PC-3 (cell line): ENCODE results near the gene SYCN. TPM values are rescaled to one million over a fixed set of nuclear protein-coding genes. Genes with fewer than 3 reads are reported as not detected.

Experiments used
- ATAC-seq: fragments of 200-7000 bp; cut with Tn5 transposase; 2 replicates; pipeline ENCODE4 v1.9.1; 2020; ENCODE audit warnings: mild to moderate bottlenecking, moderate library complexity
- BruUV-seq: library from RNA; stranded (reverse); fragments of 400-500 nt; replicated peaks from 2 replicates; lab custom pipeline; 2021; lab: Mats Ljungman, UMichigan
- CTCF ChIA-PET: fragments of 300-600 bp; sonication (Branson Sonifier 250); formaldehyde crosslinking; loops from one replicate; lab custom pipeline; 2022; ENCODE audit warnings: antibody characterized with exemption; lab: Charles Lee
- POLR2A ChIA-PET: fragments of 300-600 bp; sonication (Branson Sonifier 250); formaldehyde crosslinking; loops from one replicate; lab custom pipeline; 2022; ENCODE audit warnings: antibody characterized with exemption; ENCODE audit not compliant: unreplicated experiment; lab: Charles Lee
- DNase-seq: peaks from one replicate; pipeline ENCODE4 v3.0.0-alpha.2; 2015
- H2AFZ ChIP-seq: fragments of 300-600 bp; sonication (generic); 2 replicates; pipeline ENCODE4 v1.6.0; 2016; ENCODE audit warnings: antibody characterized with exemption, low read length
- H3F3A ChIP-seq: fragments of 300-600 bp; sonication (generic); one replicate; pipeline ENCODE4 v1.6.0; 2017; ENCODE audit warnings: antibody characterized with exemption, low read length, control low read depth, mild to moderate bottlenecking; ENCODE audit not compliant: unreplicated experiment
- H3K27ac ChIP-seq: fragments of 300-600 bp; sonication (generic); 2 replicates; pipeline ENCODE4 v1.5.1; 2016; ENCODE audit warnings: mild to moderate bottlenecking, low read length
- H3K27me3 ChIP-seq: fragments of 300-600 bp; sonication (generic); 2 replicates; pipeline ENCODE4 v1.6.1; 2016; ENCODE audit warnings: low read length, mixed read lengths
- H3K36me3 ChIP-seq: fragments of 300-600 bp; sonication (generic); 2 replicates; pipeline ENCODE4 v1.6.1; 2016; ENCODE audit warnings: low read depth, mixed run types, low read length, mixed read lengths
- H3K4me1 ChIP-seq: fragments of 300-600 bp; sonication (generic); 2 replicates; pipeline ENCODE4 v1.5.1; 2016; ENCODE audit warnings: low read length; ENCODE audit not compliant: insufficient read depth
- H3K4me2 ChIP-seq: fragments of 300-600 bp; sonication (generic); 2 replicates; pipeline ENCODE4 v1.6.0; 2016; ENCODE audit warnings: low read length
- H3K4me3 ChIP-seq: fragments of 300-600 bp; sonication (generic); 2 replicates; pipeline ENCODE4 v1.5.1; 2016; ENCODE audit warnings: mild to moderate bottlenecking, low read length, mixed read lengths
- H3K79me2 ChIP-seq: fragments of 300-600 bp; sonication (generic); 2 replicates; pipeline ENCODE4 v1.6.1; 2017; ENCODE audit warnings: low read length, mixed read lengths
- H3K9ac ChIP-seq: fragments of 300-600 bp; sonication (generic); 2 replicates; pipeline ENCODE4 v1.6.0; 2016; ENCODE audit warnings: mild to moderate bottlenecking, low read length
- H3K9me2 ChIP-seq: fragments of 300-600 bp; sonication (generic); replicated peaks from 2 replicates; pipeline ENCODE4 v1.6.1; 2016; ENCODE audit warnings: mixed run types, low read length, mixed read lengths
- H3K9me3 ChIP-seq: fragments of 300-600 bp; sonication (generic); 2 replicates; pipeline ENCODE4 v1.6.1; 2016; ENCODE audit warnings: low read length, mixed read lengths
- H4K20me1 ChIP-seq: fragments of 300-600 bp; sonication (generic); 2 replicates; pipeline ENCODE4 v1.6.1; 2016; ENCODE audit warnings: low read length, mixed read lengths
- EZH2 ChIP-seq: fragments of 300-600 bp; sonication (generic); IDR thresholded peaks from one replicate; pipeline ENCODE4 v1.6.1; 2017; ENCODE audit warnings: antibody characterized with exemption, mild to moderate bottlenecking, low read length; ENCODE audit not compliant: unreplicated experiment
- EZH2phosphoT487 ChIP-seq: fragments of 300-600 bp; sonication (generic); IDR thresholded peaks from 2 replicates; pipeline ENCODE4 v1.6.1; 2018; ENCODE audit warnings: mild to moderate bottlenecking, antibody characterized with exemption, low read length, borderline replicate concordance
- intact Hi-C: fragments of 100-400 bp; cut with micrococcal nuclease; formaldehyde crosslinking; loops from 2 replicates; pipeline ENCODE4 v1.9.0; 2023
- total RNA-seq: library from RNA; depleted of rRNA; stranded (reverse); fragments of >200 nt; gene quantifications from 2 replicates; pipeline ENCODE4 v1.2.3, GENCODE V29; 2014
- TF ChIP-seq, protein P1 (sequence below): fragments of 300-600 bp; sonication (generic); conservative IDR thresholded peaks from 2 replicates; pipeline ENCODE4 v1.5.1; 2017; ENCODE audit warnings: antibody characterized with exemption, low read depth, mild to moderate bottlenecking, low read length

The SYCN gene
- total RNA-seq, 1 experiment from 2014 or later: not detected

DNA sequence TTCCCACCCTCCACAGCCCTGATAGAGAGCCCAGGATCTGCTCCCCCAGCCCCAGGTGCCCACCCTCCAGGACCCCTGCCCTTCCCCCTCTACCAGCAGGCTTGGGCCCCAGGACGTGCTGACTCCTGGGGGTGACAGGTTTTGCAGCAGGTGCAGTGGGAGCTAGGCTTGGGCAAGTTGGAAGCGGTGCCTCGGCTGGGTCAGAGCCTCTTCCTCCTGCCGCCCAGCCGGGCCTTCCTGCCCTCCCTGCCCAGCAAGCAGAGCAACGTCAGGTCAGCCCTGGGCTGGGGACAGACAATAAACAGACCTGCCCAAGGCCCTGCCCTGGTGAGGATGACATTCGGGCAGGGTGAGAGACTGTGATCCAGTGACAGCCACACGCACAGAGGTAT, 16.5 kb downstream of the SYCN start:
- Histone ChIP-seq H2AFZ (no peak overlapping the region), H3K9me3 (no peaks in the 10 kb centered on the region), H4K20me1 (no peaks in the 10 kb centered on the region), H3K27me3 (no peaks in the 10 kb centered on the region), H3K79me2 (no peaks in the 10 kb centered on the region), H3K4me3 (no peak overlapping the region), H3K4me1 (no peaks in the 10 kb centered on the region), H3K4me2 (no peak overlapping the region), H3K36me3 (no peaks in the 10 kb centered on the region), H3K9me2 (no peaks in the 10 kb centered on the region), H3K27ac (no peak overlapping the region), H3F3A (no peaks in the 10 kb centered on the region), H3K9ac (no peak overlapping the region)
- DNase-seq: no peak
- ChIA-PET CTCF (no interaction called here), POLR2A (no interaction called here)
- BruUV-seq: no TSS peak
- peak; percentile 31; the same call in 1 of the 2 replicates for ATAC-seq
- TF ChIP-seq EZH2phosphoT487: no peak
- TF ChIP-seq, protein P1, sequence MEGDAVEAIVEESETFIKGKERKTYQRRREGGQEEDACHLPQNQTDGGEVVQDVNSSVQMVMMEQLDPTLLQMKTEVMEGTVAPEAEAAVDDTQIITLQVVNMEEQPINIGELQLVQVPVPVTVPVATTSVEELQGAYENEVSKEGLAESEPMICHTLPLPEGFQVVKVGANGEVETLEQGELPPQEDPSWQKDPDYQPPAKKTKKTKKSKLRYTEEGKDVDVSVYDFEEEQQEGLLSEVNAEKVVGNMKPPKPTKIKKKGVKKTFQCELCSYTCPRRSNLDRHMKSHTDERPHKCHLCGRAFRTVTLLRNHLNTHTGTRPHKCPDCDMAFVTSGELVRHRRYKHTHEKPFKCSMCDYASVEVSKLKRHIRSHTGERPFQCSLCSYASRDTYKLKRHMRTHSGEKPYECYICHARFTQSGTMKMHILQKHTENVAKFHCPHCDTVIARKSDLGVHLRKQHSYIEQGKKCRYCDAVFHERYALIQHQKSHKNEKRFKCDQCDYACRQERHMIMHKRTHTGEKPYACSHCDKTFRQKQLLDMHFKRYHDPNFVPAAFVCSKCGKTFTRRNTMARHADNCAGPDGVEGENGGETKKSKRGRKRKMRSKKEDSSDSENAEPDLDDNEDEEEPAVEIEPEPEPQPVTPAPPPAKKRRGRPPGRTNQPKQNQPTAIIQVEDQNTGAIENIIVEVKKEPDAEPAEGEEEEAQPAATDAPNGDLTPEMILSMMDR: peak; percentile 18; the same call in 1 of the 2 replicates
- intact Hi-C loops: loop anchor here (1.0 to 5.0 kb wide), 2 partner anchors 65 to 225 kb away; no protein-coding TSS in a partner anchor

DNA sequence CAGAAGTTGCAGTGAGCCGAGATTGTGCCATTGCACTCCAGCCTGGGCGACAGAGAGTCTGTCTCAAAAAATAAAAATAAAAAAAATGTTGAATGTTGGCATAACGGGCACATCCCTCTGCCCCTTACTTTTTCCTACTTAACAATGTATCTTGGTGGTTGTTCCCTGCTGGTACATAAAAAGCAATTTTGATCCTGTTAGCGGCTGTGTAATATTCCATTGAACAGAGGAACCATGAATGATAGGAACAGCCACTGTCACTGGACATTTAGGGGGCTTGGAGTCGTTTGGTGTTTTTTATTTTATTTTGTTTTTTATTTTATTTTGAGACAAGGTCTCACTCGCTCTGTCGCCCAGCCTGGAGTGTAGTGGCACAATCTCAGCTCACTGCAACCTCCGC, 17.7 kb downstream of the SYCN start:
- H3K79me2 ChIP-seq: no peaks in the 10 kb centered on the region
- no peak overlapping the region for H3K9ac ChIP-seq
- no peaks in the 10 kb centered on the region for H3F3A ChIP-seq
- ChIA-PET CTCF (interaction anchor here (0.6 kb wide), 1 partner anchor 30 kb away, joined by 4 read pairs; no protein-coding TSS in a partner anchor), POLR2A (no interaction called here)
- intact Hi-C loops: loop anchor here (5.0 kb wide), 1 partner anchor 224 kb away; no protein-coding TSS in a partner anchor
- H2AFZ ChIP-seq: no peak overlapping the region
- no peak overlapping the region for H3K27ac ChIP-seq
- H3K9me2 ChIP-seq: no peaks in the 10 kb centered on the region
- ATAC-seq (no peak), DNase-seq (no peak)
- no peaks in the 10 kb centered on the region for H3K9me3 ChIP-seq
- no peak for TF ChIP-seq EZH2phosphoT487
- no peak for TF ChIP-seq EZH2
- TF ChIP-seq, protein P1: no peak
- no peaks in the 10 kb centered on the region for H3K4me1 ChIP-seq
- no peak overlapping the region for H3K4me3 ChIP-seq
- no peaks in the 10 kb centered on the region for H3K27me3 ChIP-seq
- BruUV-seq: no TSS peak
- H4K20me1 ChIP-seq: no peaks in the 10 kb centered on the region
- no peaks in the 10 kb centered on the region for H3K36me3 ChIP-seq
- no peak overlapping the region for H3K4me2 ChIP-seq

DNA sequence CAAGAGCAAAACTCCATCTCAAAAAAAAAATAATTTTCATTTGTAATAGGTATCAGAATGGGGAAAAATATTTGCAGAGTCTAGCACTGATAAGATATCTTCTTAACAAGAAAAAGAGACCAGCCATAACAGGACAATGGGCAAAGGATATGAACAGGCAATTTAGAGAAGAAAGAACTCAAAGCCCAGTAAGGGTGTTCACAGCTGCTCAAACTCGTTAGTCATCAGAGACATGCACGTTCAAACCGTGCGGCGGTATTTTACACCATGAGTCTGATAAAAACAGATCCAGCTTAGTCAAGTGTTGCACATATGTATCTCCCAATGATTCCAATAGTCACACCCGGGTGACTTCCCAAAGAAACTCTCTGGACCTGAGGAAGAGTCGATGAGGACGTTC, 21.0 kb downstream of the SYCN start:
- Histone ChIP-seq H2AFZ (no peak overlapping the region), H3K79me2 (no peaks in the 10 kb centered on the region), H3K27ac (no peak overlapping the region), H3K9me3 (no peaks in the 10 kb centered on the region), H3K9ac (no peak overlapping the region), H3K9me2 (no peaks in the 10 kb centered on the region), H3K4me3 (no peak overlapping the region), H3K36me3 (no peaks in the 10 kb centered on the region), H3K4me1 (no peaks in the 10 kb centered on the region), H3K27me3 (no peaks in the 10 kb centered on the region), H3F3A (no peaks in the 10 kb centered on the region), H4K20me1 (no peaks in the 10 kb centered on the region), H3K4me2 (no peak overlapping the region)
- TF ChIP-seq EZH2 (no peak), EZH2phosphoT487 (no peak)
- TF ChIP-seq, protein P1: no peak
- ATAC-seq: no peak
- no peak for DNase-seq
- ChIA-PET POLR2A (no interaction called here), CTCF (no interaction called here)
- BruUV-seq: no TSS peak
- intact Hi-C loops: no loop called here
